CD4-positive, alpha-beta T cell (primary cell): ENCODE results near the gene PIEZO1. TPM values are rescaled to one million over a fixed set of nuclear protein-coding genes. Genes with fewer than 3 reads are reported as not detected.

Experiments used
- ATAC-seq: fragments of 200-7000 bp; cut with Tn5 transposase; one replicate; pipeline ENCODE4 v1.10.0; 2022; ENCODE audit warnings: mild to moderate bottlenecking; ENCODE audit not compliant: poor library complexity
- CTCF ChIA-PET: fragments of 350-600 bp; sonication (Branson Sonifier 250); formaldehyde crosslinking; loops from one replicate; lab custom pipeline; 2021; ENCODE audit warnings: antibody characterized with exemption, inconsistent platforms; lab: Charles Lee
- POLR2A ChIA-PET: fragments of 350-600 bp; sonication (Branson Sonifier 250); formaldehyde crosslinking; loops from one replicate; lab custom pipeline; 2021; ENCODE audit warnings: antibody characterized with exemption, inconsistent platforms; lab: Charles Lee
- DNase-seq, 14 experiments: peaks; one replicate each; pipeline ENCODE4 v3.0.0-alpha.2; 2013 to 2020; ENCODE audit warnings: mixed read lengths in 2 of 14
- H3K27ac ChIP-seq, 2 donors: one replicate each; pipeline versions ENCODE4 v1.5.1 to v1.7.0; 2013; ENCODE audit warnings: low read length in 2 of 2, low read depth in 1 of 2, mild to moderate bottlenecking in 1 of 2
- H3K27me3 ChIP-seq, 2 experiments: 1 replicate in 1 of 2; 2 replicates in 1 of 2; pipeline versions ENCODE4 v1.6.1 to v1.7.0; 2013; ENCODE audit warnings: low read length in 2 of 2, control low read depth in 1 of 2, mild to moderate bottlenecking in 1 of 2, moderate library complexity in 1 of 2; ENCODE audit not compliant: insufficient read depth in 2 of 2, control insufficient read depth in 1 of 2
- H3K36me3 ChIP-seq: one replicate; pipeline ENCODE4 v1.6.1; 2013; ENCODE audit warnings: low read length, control low read depth; ENCODE audit not compliant: insufficient read depth
- H3K4me1 ChIP-seq: one replicate; pipeline ENCODE4 v1.6.1; 2013; ENCODE audit warnings: low read length, control low read depth; ENCODE audit not compliant: insufficient read depth
- H3K4me3 ChIP-seq: one replicate; pipeline ENCODE4 v1.5.1; 2013; ENCODE audit warnings: mild to moderate bottlenecking, low read length, moderate library complexity
- H3K9me3 ChIP-seq, 2 experiments: 1 replicate in 1 of 2; 2 replicates in 1 of 2; pipeline versions ENCODE4 v1.6.1 to v1.7.0; 2013; ENCODE audit warnings: low read length in 2 of 2, mild to moderate bottlenecking in 2 of 2, control low read depth in 1 of 2, moderate library complexity in 1 of 2; ENCODE audit not compliant: control insufficient read depth in 1 of 2, insufficient read depth in 1 of 2
- H3K27ac Mint-ChIP-seq: one replicate; pipeline ENCODE4 v1.8.0; 2020; ENCODE audit warnings: mixed read lengths
- H3K27me3 Mint-ChIP-seq: one replicate; pipeline ENCODE4 v1.8.0; 2021; ENCODE audit warnings: mixed read lengths
- H3K36me3 Mint-ChIP-seq: one replicate; pipeline ENCODE4 v1.8.0; 2021; ENCODE audit warnings: low read depth, mixed read lengths
- H3K4me1 Mint-ChIP-seq: one replicate; pipeline ENCODE4 v1.8.0; 2021; ENCODE audit warnings: low read depth, mixed read lengths
- H3K4me3 Mint-ChIP-seq: one replicate; pipeline ENCODE4 v1.8.0; 2020; ENCODE audit warnings: mild to moderate bottlenecking, mixed read lengths
- H3K9me3 Mint-ChIP-seq: one replicate; pipeline ENCODE4 v1.8.0; 2020; ENCODE audit warnings: mixed read lengths
- intact Hi-C, 2 experiments: fragments of 100-400 bp; cut with DNase I in 1 of 2; cut with micrococcal nuclease in 1 of 2; formaldehyde crosslinking; loops; one replicate each; pipeline versions ENCODE4 v1.15.1 to v1.9.0; 2023 to 2025; cut with DNase I, micrococcal nuclease
- total RNA-seq, 174 experiments: library from RNA in 2 of 174; stranded (reverse) in 2 of 174; gene quantifications; one replicate each; pipeline ENCODE4 v1.2.3 and lab custom pipeline; 2021 to 2026
- TF ChIP-seq, protein P1 (sequence below): fragments of 200-600 bp; IDR thresholded peaks from one replicate; pipeline ENCODE4 v1.8.0; 2022; ENCODE audit warnings: antibody characterized with exemption, mild to moderate bottlenecking

PIEZO1 gene
- total RNA-seq, 2 experiments from 2014 or later, result 142 to 146 TPM

DNA sequence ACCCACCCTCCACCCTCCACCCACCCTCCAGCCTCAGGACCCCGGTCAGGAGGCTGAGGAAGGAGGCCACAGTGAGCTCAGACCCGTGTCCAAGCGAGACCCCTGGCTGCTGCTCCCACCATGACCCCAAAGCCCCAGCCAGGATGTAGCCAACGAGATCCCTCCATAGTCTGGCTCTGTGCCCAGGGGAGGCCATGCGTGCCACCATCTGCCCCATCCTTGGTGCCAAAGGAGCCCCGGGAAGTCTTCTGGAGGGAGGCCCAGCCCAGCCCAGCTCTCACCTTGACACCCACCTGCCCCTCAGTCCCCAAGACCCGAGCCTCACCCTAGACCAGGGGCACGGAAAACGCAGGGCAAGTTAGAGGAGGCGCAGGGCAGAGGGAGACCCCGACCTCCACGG, 34.2 kb downstream of the PIEZO1 start:
- H3K27me3 ChIP-seq, result no peaks in the 10 kb centered on the region
- ChIA-PET POLR2A (no interaction called here), CTCF (interaction anchor here (0.9 kb wide), 1 partner anchor 13 kb away, joined by 3 read pairs; no protein-coding TSS in a partner anchor)
- no peak overlapping the region for H3K27ac ChIP-seq
- H3K36me3 ChIP-seq, result peaks cover 23% of the 10 kb centered on the region
- Mint-ChIP-seq H3K4me1 (peaks cover 11% of the 10 kb centered on the region), H3K9me3 (no peaks in the 10 kb centered on the region), H3K27me3 (no peaks in the 10 kb centered on the region), H3K4me3 (no peak overlapping the region), H3K27ac (no peak overlapping the region), H3K36me3 (no peaks in the 10 kb centered on the region)
- peaks cover 0 to 3% of the 10 kb centered on the region in 2 experiments for H3K9me3 ChIP-seq
- intact Hi-C loops, result no loop called here
- no peak for ATAC-seq
- no peak overlapping the region for H3K4me3 ChIP-seq
- peaks cover 36% of the 10 kb centered on the region for H3K4me1 ChIP-seq
- TF ChIP-seq, protein P1, sequence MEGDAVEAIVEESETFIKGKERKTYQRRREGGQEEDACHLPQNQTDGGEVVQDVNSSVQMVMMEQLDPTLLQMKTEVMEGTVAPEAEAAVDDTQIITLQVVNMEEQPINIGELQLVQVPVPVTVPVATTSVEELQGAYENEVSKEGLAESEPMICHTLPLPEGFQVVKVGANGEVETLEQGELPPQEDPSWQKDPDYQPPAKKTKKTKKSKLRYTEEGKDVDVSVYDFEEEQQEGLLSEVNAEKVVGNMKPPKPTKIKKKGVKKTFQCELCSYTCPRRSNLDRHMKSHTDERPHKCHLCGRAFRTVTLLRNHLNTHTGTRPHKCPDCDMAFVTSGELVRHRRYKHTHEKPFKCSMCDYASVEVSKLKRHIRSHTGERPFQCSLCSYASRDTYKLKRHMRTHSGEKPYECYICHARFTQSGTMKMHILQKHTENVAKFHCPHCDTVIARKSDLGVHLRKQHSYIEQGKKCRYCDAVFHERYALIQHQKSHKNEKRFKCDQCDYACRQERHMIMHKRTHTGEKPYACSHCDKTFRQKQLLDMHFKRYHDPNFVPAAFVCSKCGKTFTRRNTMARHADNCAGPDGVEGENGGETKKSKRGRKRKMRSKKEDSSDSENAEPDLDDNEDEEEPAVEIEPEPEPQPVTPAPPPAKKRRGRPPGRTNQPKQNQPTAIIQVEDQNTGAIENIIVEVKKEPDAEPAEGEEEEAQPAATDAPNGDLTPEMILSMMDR, result no peak
- DNase-seq, result no peak

DNA sequence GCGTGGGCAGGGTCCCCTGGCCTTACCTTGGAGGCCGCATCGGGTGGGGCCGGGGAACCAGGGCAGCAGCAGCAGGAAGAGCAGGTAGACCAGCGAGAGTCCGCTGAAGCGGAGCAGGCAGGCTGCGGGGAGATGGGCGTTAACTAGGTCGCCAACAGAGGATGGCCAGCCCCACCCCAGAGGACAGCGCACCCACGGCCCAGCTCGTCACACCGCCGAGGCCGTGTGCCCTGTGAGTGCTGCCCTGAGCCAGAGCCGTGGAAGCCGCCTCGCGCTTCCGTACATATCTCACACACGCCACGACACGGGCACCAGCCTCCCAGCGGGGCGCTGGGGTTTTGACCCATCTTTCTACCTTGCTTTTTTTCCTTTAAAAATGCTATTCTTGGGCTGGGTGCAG, 35.7 kb downstream of the PIEZO1 start:
- Histone ChIP-seq H3K27me3 (no peaks in the 10 kb centered on the region), H3K27ac (no peak overlapping the region), H3K4me3 (no peak overlapping the region), H3K4me1 (peaks cover 36% of the 10 kb centered on the region), H3K9me3 (peaks cover 0 to 3% of the 10 kb centered on the region in 2 experiments), H3K36me3 (peaks cover 18% of the 10 kb centered on the region)
- Mint-ChIP-seq H3K9me3 (no peaks in the 10 kb centered on the region), H3K27ac (no peak overlapping the region), H3K4me3 (no peak overlapping the region), H3K36me3 (no peaks in the 10 kb centered on the region), H3K27me3 (no peaks in the 10 kb centered on the region), H3K4me1 (peaks cover 20% of the 10 kb centered on the region)
- DNase-seq (no peak), ATAC-seq (no peak)
- ChIA-PET POLR2A (no interaction called here), CTCF (no interaction called here)
- TF ChIP-seq, protein P1, result no peak
- intact Hi-C loops, result no loop called here

DNA sequence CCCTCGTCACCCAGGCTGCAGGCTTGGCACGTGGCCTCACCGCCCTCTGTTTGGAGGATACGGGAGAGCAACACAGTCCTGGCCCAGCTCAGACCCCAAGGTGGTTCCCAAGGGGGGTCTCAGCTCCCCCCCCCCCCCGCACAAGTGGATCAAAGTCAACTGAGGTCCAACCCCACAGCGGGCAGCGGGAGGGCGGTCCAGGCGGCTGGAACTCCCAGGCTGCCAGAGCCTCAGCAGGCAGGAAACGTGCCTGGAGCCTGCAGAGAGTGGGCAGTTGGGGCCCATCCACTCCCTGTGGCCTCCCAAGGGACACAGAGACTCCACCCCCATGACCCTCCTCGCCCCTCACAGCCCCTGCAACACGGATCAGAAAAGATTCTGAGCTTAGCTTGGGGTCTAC, 36.7 kb downstream of the PIEZO1 start:
- no peak overlapping the region for H3K27ac ChIP-seq
- peaks cover 24% of the 10 kb centered on the region for H3K4me1 Mint-ChIP-seq
- ChIA-PET CTCF (no interaction called here), POLR2A (no interaction called here)
- H3K27me3 ChIP-seq, result no peaks in the 10 kb centered on the region
- ATAC-seq (no peak), DNase-seq (no peak)
- peaks cover 37% of the 10 kb centered on the region for H3K4me1 ChIP-seq
- TF ChIP-seq, protein P1, result no peak
- no peaks in the 10 kb centered on the region for H3K27me3 Mint-ChIP-seq
- intact Hi-C loops, result no loop called here
- H3K9me3 Mint-ChIP-seq, result no peaks in the 10 kb centered on the region
- no peak overlapping the region for H3K4me3 Mint-ChIP-seq
- no peak overlapping the region for H3K4me3 ChIP-seq
- no peaks in the 10 kb centered on the region for H3K36me3 Mint-ChIP-seq
- H3K36me3 ChIP-seq, result peaks cover 15% of the 10 kb centered on the region
- H3K9me3 ChIP-seq, result peaks cover 0 to 3% of the 10 kb centered on the region in 2 experiments
- H3K27ac Mint-ChIP-seq, result no peak overlapping the region
